CD14-positive monocyte (primary cell): ENCODE results near the gene ACTL8. TPM values are rescaled to one million over a fixed set of nuclear protein-coding genes. Genes with fewer than 3 reads are reported as not detected.

ENCODE experiments used
- DNase-seq, 3 donors: peaks; one replicate each; pipeline ENCODE4 v3.0.0-alpha.2; 2011 to 2022
- H2AFZ ChIP-seq: 2 replicates; pipeline ENCODE4 v1.6.0; 2012; ENCODE audit warnings: mild to moderate bottlenecking, low read depth, low read length, inconsistent platforms; ENCODE audit not compliant: insufficient read depth, poor library complexity, severe bottlenecking
- H3K27ac ChIP-seq, 2 donors: 1 replicate in 1 of 2; 2 replicates in 1 of 2; pipeline ENCODE4 v1.5.1; 2012 to 2013; ENCODE audit warnings: low read length in 2 of 2, control low read depth in 1 of 2, inconsistent platforms in 1 of 2, low read depth in 1 of 2, mild to moderate bottlenecking in 1 of 2
- H3K27me3 ChIP-seq, 2 donors: one replicate each; pipeline versions ENCODE4 v1.6.0 to v1.6.1; 2011 to 2013; ENCODE audit warnings: low read length in 2 of 2; ENCODE audit not compliant: control insufficient read depth in 2 of 2, insufficient read depth in 2 of 2
- H3K36me3 ChIP-seq, 2 donors: replicated peaks in 1 of 2; 1 replicate in 1 of 2; 2 replicates in 1 of 2; pipeline versions ENCODE4 v1.5.1 to v1.6.1; 2012 to 2013; ENCODE audit warnings: low read length in 2 of 2, control low read depth in 1 of 2, inconsistent platforms in 1 of 2, mild to moderate bottlenecking in 1 of 2; ENCODE audit not compliant: insufficient read depth in 2 of 2, control insufficient read depth in 1 of 2
- H3K4me1 ChIP-seq, 2 donors: 1 replicate in 1 of 2; 2 replicates in 1 of 2; pipeline versions ENCODE4 v1.5.1 to v1.6.1; 2012 to 2013; ENCODE audit warnings: low read length in 2 of 2, control low read depth in 1 of 2, inconsistent platforms in 1 of 2, mild to moderate bottlenecking in 1 of 2, moderate library complexity in 1 of 2; ENCODE audit not compliant: insufficient read depth in 2 of 2, control insufficient read depth in 1 of 2
- H3K4me2 ChIP-seq: replicated peaks from 2 replicates; pipeline ENCODE3; 2012; ENCODE audit warnings: low read length, moderate library complexity, mild to moderate bottlenecking; ENCODE audit not compliant: poor library complexity, severe bottlenecking; ENCODE audit errors: extremely low read depth
- H3K4me3 ChIP-seq, 3 experiments: fragments of 200-600 bp in 1 of 3; sonication (generic) in 1 of 3; replicated peaks in 1 of 3; 1 replicate in 2 of 3; 2 replicates in 1 of 3; pipeline ENCODE4 v1.5.1; 2011 to 2013; ENCODE audit warnings: low read length in 3 of 3, mild to moderate bottlenecking in 3 of 3, control low read depth in 2 of 3, low read depth in 2 of 3, inconsistent platforms in 1 of 3, moderate library complexity in 1 of 3
- H3K79me2 ChIP-seq: 2 replicates; pipeline ENCODE4 v1.6.0; 2012; ENCODE audit warnings: mild to moderate bottlenecking, control low read depth, inconsistent platforms, low read length, moderate library complexity; ENCODE audit not compliant: insufficient read depth
- H3K9ac ChIP-seq: 2 replicates; pipeline ENCODE4 v1.6.0; 2017; ENCODE audit warnings: low read length, mild to moderate bottlenecking; ENCODE audit not compliant: insufficient read depth, poor library complexity, severe bottlenecking
- H3K9me3 ChIP-seq, 2 donors: replicated peaks in 1 of 2; 1 replicate in 1 of 2; 2 replicates in 1 of 2; pipeline versions ENCODE4 v1.5.1 to v1.6.1; 2012 to 2013; ENCODE audit warnings: low read length in 2 of 2, control low read depth in 1 of 2; ENCODE audit not compliant: control insufficient read depth in 1 of 2, insufficient read depth in 1 of 2
- H4K20me1 ChIP-seq: 2 replicates; pipeline ENCODE4 v1.6.0; 2012; ENCODE audit warnings: mild to moderate bottlenecking, low read length, control low read depth, moderate library complexity; ENCODE audit not compliant: insufficient read depth
- H3K27ac Mint-ChIP-seq, 7 donors: one replicate each; pipeline ENCODE4 v1.8.0; 2020; ENCODE audit warnings: mild to moderate bottlenecking in 7 of 7, mixed read lengths in 7 of 7, moderate library complexity in 6 of 7, inconsistent platforms in 2 of 7
- H3K27me3 Mint-ChIP-seq, 3 donors: one replicate each; pipeline ENCODE4 v1.8.0; 2021 to 2022; ENCODE audit warnings: low read depth in 3 of 3, mild to moderate bottlenecking in 3 of 3, mixed read lengths in 3 of 3, moderate library complexity in 3 of 3, inconsistent platforms in 1 of 3
- H3K36me3 Mint-ChIP-seq, 2 donors: one replicate each; pipeline ENCODE4 v1.8.0; 2020; ENCODE audit warnings: mixed read lengths in 2 of 2, inconsistent platforms in 1 of 2, mild to moderate bottlenecking in 1 of 2
- H3K4me1 Mint-ChIP-seq: one replicate; pipeline ENCODE4 v1.8.0; 2020; ENCODE audit warnings: mild to moderate bottlenecking, mixed read lengths
- H3K4me3 Mint-ChIP-seq, 2 donors: one replicate each; pipeline ENCODE4 v1.8.0; 2020; ENCODE audit warnings: mild to moderate bottlenecking in 2 of 2, mixed read lengths in 2 of 2, moderate library complexity in 1 of 2
- H3K9me3 Mint-ChIP-seq, 7 donors: one replicate each; pipeline ENCODE4 v1.8.0; 2020 to 2022; ENCODE audit warnings: mixed read lengths in 7 of 7, mild to moderate bottlenecking in 6 of 7, moderate library complexity in 6 of 7, inconsistent platforms in 2 of 7
- CTCF ChIP-seq: fragments of 200-600 bp; IDR thresholded peaks from one replicate; pipeline ENCODE4 v1.8.0; 2022; ENCODE audit warnings: antibody characterized with exemption, mild to moderate bottlenecking
- WGBS: methylation state at CpG from one replicate; pipeline ENCODE4 v1.1.5; 2013; ENCODE audit warnings: missing lambda C conversion rate; ENCODE audit not compliant: insufficient coverage; 5-methylcytosine and 5-hydroxymethylcytosine counted together
- intact Hi-C, 2 donors: fragments of 100-400 bp; cut with micrococcal nuclease; formaldehyde crosslinking; loops; one replicate each; pipeline versions ENCODE4 v1.15.0 to v1.15.1; 2023
- polyA plus RNA-seq, 3 donors: library from polyadenylated mRNA; depleted of rRNA in 1 of 3; unstranded in 2 of 3; stranded (reverse) in 1 of 3; fragments of 300-500 nt in 2 of 3; fragments of >200 nt in 1 of 3; fragmentation: Illumina TruSeq in 2 of 3; gene quantifications; 1 replicate in 2 of 3; 2 replicates in 1 of 3; pipeline ENCODE4 v1.2.3, GENCODE V29; 2012 to 2021

Gene ACTL8
- polyA plus RNA-seq, 3 donors = not detected

- H3K27me3 Mint-ChIP-seq = peaks cover 6 to 17% (median 17%) of the 10 kb centered on the region in 3 donors
- no peak overlapping the region for H3K27ac Mint-ChIP-seq
- no peak for TF ChIP-seq CTCF
- H3K4me2 ChIP-seq = no peak overlapping the region
- no peak overlapping the region for H3K27ac ChIP-seq
- no peaks in the 10 kb centered on the region for H3K4me1 ChIP-seq
- intact Hi-C loops = no loop called here
- H3K36me3 ChIP-seq = no peaks in the 10 kb centered on the region
- no peaks in the 10 kb centered on the region for H3K27me3 ChIP-seq
- H3K4me3 ChIP-seq = no peak overlapping the region
- WGBS = 29% methylated on average over 5 of the region's 5 CpGs
- H3K4me1 Mint-ChIP-seq = no peaks in the 10 kb centered on the region
- H3K4me3 Mint-ChIP-seq = no peak overlapping the region
- H4K20me1 ChIP-seq = no peaks in the 10 kb centered on the region
- DNase-seq = no peak
- no peak overlapping the region for H3K9ac ChIP-seq
- no peaks in the 10 kb centered on the region for H3K36me3 Mint-ChIP-seq
- H3K9me3 Mint-ChIP-seq = peaks cover 0 to 4% (median 0%) of the 10 kb centered on the region in 7 donors
- no peaks in the 10 kb centered on the region for H3K9me3 ChIP-seq
- no peaks in the 10 kb centered on the region for H3K79me2 ChIP-seq
- H2AFZ ChIP-seq = no peak overlapping the region
These were observed 87.6 kb downstream of the ACTL8 start for GRCh38 chr1:17842686-17843085.

- Histone ChIP-seq H3K27ac (no peak overlapping the region), H4K20me1 (no peaks in the 10 kb centered on the region), H3K4me1 (no peaks in the 10 kb centered on the region), H3K4me3 (no peak overlapping the region), H3K27me3 (no peaks in the 10 kb centered on the region), H2AFZ (no peak overlapping the region), H3K79me2 (no peaks in the 10 kb centered on the region), H3K9ac (no peak overlapping the region), H3K9me3 (no peaks in the 10 kb centered on the region), H3K4me2 (no peak overlapping the region), H3K36me3 (no peaks in the 10 kb centered on the region)
- Mint-ChIP-seq H3K9me3 (peaks cover 0 to 8% (median 0%) of the 10 kb centered on the region in 7 donors), H3K4me3 (no peak overlapping the region), H3K4me1 (no peaks in the 10 kb centered on the region), H3K27me3 (peaks cover 6 to 17% (median 16%) of the 10 kb centered on the region in 3 donors), H3K27ac (no peak overlapping the region), H3K36me3 (no peaks in the 10 kb centered on the region)
- no peak for DNase-seq
- 53% methylated on average over 5 of the region's 10 CpGs for WGBS
- TF ChIP-seq CTCF = no peak
- intact Hi-C loops = no loop called here
These were observed 89.2 kb downstream of the ACTL8 start for GRCh38 chr1:17844185-17844826.
